HepG2 (cell line): Measurements from ENCODE around the gene SUSD2. TPM values are rescaled to one million over a fixed set of nuclear protein-coding genes. Genes with fewer than 3 reads are reported as not detected.

Experiments used
- ATAC-seq: fragments of 200-7000 bp; cut with Tn5 transposase; 3 replicates; pipeline ENCODE4 v1.9.1; 2020; ENCODE audit warnings: mild to moderate bottlenecking, moderate library complexity
- BruUV-seq: library from RNA; stranded (reverse); fragments of 400-500 nt; replicated peaks from 2 replicates; lab custom pipeline; 2021; lab: Mats Ljungman, UMichigan
- CTCF ChIA-PET: fragments of 300-600 bp; formaldehyde crosslinking; extraction: SDS; loops from one replicate; lab custom pipeline; 2021; ENCODE audit warnings: low total read pairs, inconsistent platforms, low intra/inter-chr PET ratio; lab: Yijun Ruan, JAX
- POLR2A ChIA-PET: fragments of 350-600 bp; sonication (Branson Sonifier 250); formaldehyde crosslinking; loops from one replicate; lab custom pipeline; 2020; ENCODE audit warnings: antibody characterized with exemption, inconsistent platforms; lab: Yijun Ruan, JAX
- DNase-seq: peaks from one replicate; pipeline ENCODE4 v3.0.0-alpha.2; 2015; ENCODE audit warnings: low spot score
- FAIRE-seq: peaks from 3 replicates; lab custom pipeline; 2011; peaks lifted over from hg19 to GRCh38; lab: Jason Lieb, UNC
- H2AFZ ChIP-seq: one replicate; pipeline ENCODE4 v1.6.1; 2011; ENCODE audit warnings: low read length, inconsistent platforms
- H3K27ac ChIP-seq: fragments of 300-600 bp; 3 replicates; pipeline ENCODE4 v1.8.0; 2011; ENCODE audit warnings: mixed run types, mild to moderate bottlenecking, mixed read lengths, low read length, inconsistent platforms; ENCODE audit not compliant: insufficient read depth; ENCODE audit errors: extremely low read length
- H3K27me3 ChIP-seq, 2 experiments: fragments of 200-600 bp in 1 of 2; 2 replicates in 1 of 2; 3 replicates in 1 of 2; pipeline versions ENCODE4 v1.6.0 to v1.8.0; 2011; ENCODE audit warnings: low read length in 2 of 2, mild to moderate bottlenecking in 2 of 2, moderate library complexity in 2 of 2, inconsistent platforms in 1 of 2; ENCODE audit not compliant: insufficient read depth in 2 of 2, control insufficient read depth in 1 of 2
- H3K36me3 ChIP-seq, 2 experiments: fragments of 200-600 bp in 1 of 2; replicated peaks in 1 of 2; 2 replicates in 1 of 2; 3 replicates in 1 of 2; pipeline versions ENCODE4 v1.5.1 to v1.8.0; 2011; ENCODE audit warnings: low read length in 2 of 2, inconsistent platforms in 1 of 2; ENCODE audit not compliant: insufficient read depth in 2 of 2, control insufficient read depth in 1 of 2
- H3K4me1 ChIP-seq: 2 replicates; pipeline ENCODE4 v1.5.1; 2012; ENCODE audit warnings: low read length, inconsistent platforms; ENCODE audit not compliant: insufficient read depth
- H3K4me2 ChIP-seq: 2 replicates; pipeline ENCODE4 v1.6.0; 2011; ENCODE audit warnings: low read depth, low read length, inconsistent platforms
- H3K4me3 ChIP-seq, 3 experiments: fragments of 200-600 bp in 1 of 3; sonication (generic), shearing (Covaris generic) in 1 of 3; replicated peaks in 1 of 3; 2 replicates each; pipeline ENCODE4 v1.5.1; 2011 to 2016; ENCODE audit warnings: low read length in 3 of 3, inconsistent platforms in 2 of 3, low read depth in 2 of 3, mild to moderate bottlenecking in 2 of 3, control low read depth in 1 of 3, mixed read lengths in 1 of 3; ENCODE audit not compliant: insufficient read depth in 1 of 3
- H3K79me2 ChIP-seq: one replicate; pipeline ENCODE4 v1.6.1; 2011; ENCODE audit warnings: low read length, inconsistent platforms; ENCODE audit not compliant: insufficient read depth
- H3K9ac ChIP-seq: 2 replicates; pipeline ENCODE4 v1.6.0; 2011; ENCODE audit warnings: mild to moderate bottlenecking, low read depth, low read length, inconsistent platforms; ENCODE audit not compliant: insufficient read depth
- H3K9me3 ChIP-seq: 2 replicates; pipeline ENCODE4 v1.5.1; 2012; ENCODE audit warnings: mild to moderate bottlenecking, low read length
- H4K20me1 ChIP-seq: 2 replicates; pipeline ENCODE4 v1.6.0; 2011; ENCODE audit warnings: inconsistent platforms, mild to moderate bottlenecking, low read length, moderate library complexity; ENCODE audit not compliant: insufficient read depth
- AGO2 ChIP-seq: fragments of 200-400 bp; formaldehyde crosslinking; optimal IDR thresholded peaks from 2 replicates; pipeline ENCODE3; 2017; ENCODE audit warnings: mild to moderate bottlenecking, low read depth, low read length, moderate library complexity
- CHD4 ChIP-seq: fragments of 200-600 bp; sonication (generic); IDR thresholded peaks from 2 replicates; pipeline ENCODE4 v1.7.0; 2017; ENCODE audit warnings: mild to moderate bottlenecking, low read length, borderline replicate concordance
- RBM22 ChIP-seq: fragments of 200-400 bp; formaldehyde crosslinking; optimal IDR thresholded peaks from 2 replicates; pipeline ENCODE3; 2017; ENCODE audit warnings: mild to moderate bottlenecking, low read length, moderate library complexity
- ZBTB3 ChIP-seq: sonication (generic); formaldehyde crosslinking; IDR thresholded peaks from 2 replicates; pipeline ENCODE4 v1.4.0; 2020; ENCODE audit warnings: low read depth, mild to moderate bottlenecking, moderate library complexity, missing genetic modification reagents, borderline replicate concordance
- ZBTB38 ChIP-seq: sonication (generic); formaldehyde crosslinking; IDR thresholded peaks from 2 replicates; pipeline ENCODE4 v1.5.1; 2020; ENCODE audit warnings: mild to moderate bottlenecking, missing genetic modification reagents
- ZNF383 ChIP-seq: sonication (generic); formaldehyde crosslinking; IDR thresholded peaks from 2 replicates; pipeline ENCODE4 v1.4.0; 2020; ENCODE audit warnings: missing genetic modification reagents, mild to moderate bottlenecking, borderline replicate concordance
- ZNF615 ChIP-seq: sonication (generic); formaldehyde crosslinking; IDR thresholded peaks from 2 replicates; pipeline ENCODE4 v1.5.0; 2020; ENCODE audit warnings: mild to moderate bottlenecking, missing genetic modification reagents, borderline replicate concordance
- ZSCAN31 ChIP-seq: sonication (generic); formaldehyde crosslinking; IDR thresholded peaks from 2 replicates; pipeline ENCODE4 v1.5.0; 2020; ENCODE audit warnings: low read depth, mild to moderate bottlenecking, missing genetic modification reagents
- WGBS: methylation state at CpG from one replicate; pipeline ENCODE4 v1.1.6; 2017; ENCODE audit warnings: low lambda C conversion rate; 5-methylcytosine and 5-hydroxymethylcytosine counted together
- in situ Hi-C: cut with HindIII; loops from 2 replicates; pipeline ENCODE4 v1.10.0; 2017; ENCODE audit warnings: low pct_unique_long_range_greater_than_20kb; ENCODE audit not compliant: extremely low pct_ligation_motif_present
- intact Hi-C: fragments of 100-400 bp; cut with micrococcal nuclease; formaldehyde crosslinking; loops from one replicate; pipeline ENCODE4 v1.10.0; 2022; ENCODE audit not compliant: unreplicated experiment
- polyA plus RNA-seq, 8 experiments: library from polyadenylated mRNA; depleted of rRNA in 3 of 8; stranded (reverse) in 7 of 8; unstranded in 1 of 8; fragments of >200 nt; fragmentation: Illumina TruSeq in 4 of 8; extraction: Trizol in 4 of 8; gene quantifications; 2 replicates each; pipeline versions ENCODE4 v1.2.1 to v1.2.3, GENCODE V29; 2011 to 2016; ENCODE audit warnings: low read depth in 4 of 8, missing spikeins in 1 of 8, mixed read lengths in 1 of 8; ENCODE audit not compliant: insufficient read depth in 1 of 8
- total RNA-seq, 5 experiments: library from RNA; depleted of rRNA; stranded (reverse); fragments of >200 nt; fragmentation: Illumina TruSeq; extraction: Trizol; gene quantifications; 2 replicates each; pipeline ENCODE4 v1.2.3, GENCODE V29; 2016; ENCODE audit warnings: low read depth in 1 of 5
- TF ChIP-seq, protein P1 (sequence below): sonication (generic); formaldehyde crosslinking; conservative IDR thresholded peaks from 2 replicates; pipeline ENCODE4 v1.8.0; 2022; ENCODE audit warnings: low read depth, missing genetic modification reagents

The SUSD2 gene
- total and polyA plus RNA-seq, 2 of the 13 experiments (the other 11 are each of a cell fraction or from before 2014, with no cell fraction given) = 2.1 to 11.0 TPM

DNA sequence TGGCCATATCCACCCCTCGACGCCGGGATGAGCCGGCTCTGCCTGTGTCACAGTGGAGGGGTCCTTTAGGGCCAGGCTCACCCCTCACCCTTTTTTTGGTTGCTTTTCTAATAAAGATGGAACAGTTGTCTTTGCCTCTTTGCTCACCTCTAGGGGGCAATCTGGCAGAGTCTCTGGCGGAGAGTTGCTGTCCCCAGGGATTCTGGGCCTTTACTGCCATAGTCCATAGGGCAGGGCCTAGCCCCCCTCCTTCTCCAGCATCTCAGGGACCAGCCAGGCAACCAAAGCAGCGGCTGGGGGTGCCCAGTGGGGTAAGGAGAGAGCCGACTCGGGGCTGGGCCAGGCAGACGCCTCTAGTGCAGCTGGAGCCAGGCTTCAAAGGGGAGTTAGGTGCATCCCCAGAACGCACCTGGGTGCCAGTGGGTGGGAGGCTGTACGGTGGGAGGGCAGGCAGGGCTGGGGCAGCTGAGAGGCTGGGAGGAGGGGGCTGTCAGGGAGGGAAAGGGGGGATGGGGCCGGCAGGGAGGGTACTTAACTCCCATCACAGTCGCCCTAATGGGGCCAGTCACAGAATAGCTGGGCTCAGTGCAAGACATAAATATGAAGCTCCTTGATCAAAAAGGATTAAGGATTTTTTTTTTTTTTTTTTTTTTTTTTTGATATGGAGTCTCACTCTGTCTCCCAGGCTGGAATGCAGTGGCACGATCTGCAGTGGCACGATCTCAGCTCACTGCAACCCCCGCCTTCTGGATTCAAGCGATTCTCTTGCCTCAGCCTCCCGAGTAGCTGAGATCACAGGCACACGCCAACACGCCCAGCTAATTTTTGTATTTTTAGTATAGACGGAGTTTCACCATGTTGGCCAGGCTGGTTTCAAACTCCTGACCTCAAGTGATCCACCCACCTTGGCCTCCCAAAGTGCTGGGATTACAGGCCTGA, 2.5 kb upstream of the SUSD2 start (continued):
- TF ChIP-seq, protein P1, sequence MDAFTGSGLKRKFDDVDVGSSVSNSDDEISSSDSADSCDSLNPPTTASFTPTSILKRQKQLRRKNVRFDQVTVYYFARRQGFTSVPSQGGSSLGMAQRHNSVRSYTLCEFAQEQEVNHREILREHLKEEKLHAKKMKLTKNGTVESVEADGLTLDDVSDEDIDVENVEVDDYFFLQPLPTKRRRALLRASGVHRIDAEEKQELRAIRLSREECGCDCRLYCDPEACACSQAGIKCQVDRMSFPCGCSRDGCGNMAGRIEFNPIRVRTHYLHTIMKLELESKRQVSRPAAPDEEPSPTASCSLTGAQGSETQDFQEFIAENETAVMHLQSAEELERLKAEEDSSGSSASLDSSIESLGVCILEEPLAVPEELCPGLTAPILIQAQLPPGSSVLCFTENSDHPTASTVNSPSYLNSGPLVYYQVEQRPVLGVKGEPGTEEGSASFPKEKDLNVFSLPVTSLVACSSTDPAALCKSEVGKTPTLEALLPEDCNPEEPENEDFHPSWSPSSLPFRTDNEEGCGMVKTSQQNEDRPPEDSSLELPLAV (CRISPR knock-in tag) = no peak
- TF ChIP-seq ZNF383 (CRISPR knock-in tag) (no peak), AGO2 (peak; percentile 46), ZBTB3 (no peak)
- TF ChIP-seq, all 625 proteins: peak for 5

DNA sequence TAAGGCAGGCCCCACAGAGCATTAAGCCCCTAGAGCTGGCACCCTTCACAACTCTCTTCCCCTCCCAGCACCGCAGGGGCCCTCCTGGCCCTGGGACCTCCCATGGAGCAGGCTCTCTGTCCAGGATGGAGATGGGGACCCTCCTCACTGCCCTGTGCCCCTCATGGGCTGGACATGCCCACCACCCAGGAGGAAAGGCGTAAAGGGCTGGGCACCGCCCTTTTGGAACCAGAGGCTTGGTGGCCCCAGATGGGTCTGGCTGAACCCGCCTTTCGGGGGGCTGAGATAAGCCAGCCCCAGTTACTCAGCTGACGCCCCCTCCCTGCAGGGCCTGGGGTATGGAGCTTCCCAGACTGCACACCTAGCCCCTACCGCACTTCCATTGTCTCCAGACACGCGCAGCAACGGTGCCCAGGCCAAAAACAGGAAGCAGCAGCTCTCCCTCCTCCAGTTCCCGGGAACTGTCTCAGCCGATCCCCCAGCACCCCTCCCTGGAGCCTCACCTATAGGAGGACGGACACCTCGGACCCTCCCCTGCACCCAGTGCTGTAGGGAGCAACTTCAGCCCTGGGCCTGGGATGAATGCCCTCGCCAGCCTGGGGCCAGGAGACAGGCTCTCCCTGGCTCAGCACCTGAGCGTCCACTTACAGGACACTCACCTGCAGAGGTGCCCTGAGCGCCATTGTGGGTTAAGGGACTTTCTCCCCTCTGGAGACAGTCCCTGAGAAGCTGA, 1.6 kb upstream of the SUSD2 start:
- peaks cover 4% of the 10 kb centered on the region; the same call in 1 of the 2 replicates for H4K20me1 ChIP-seq
- H3K4me1 ChIP-seq = peaks cover 23% of the 10 kb centered on the region
- no peak for TF ChIP-seq ZNF615
- TF ChIP-seq AGO2 = peak; percentile 81
- TF ChIP-seq, protein P1 (CRISPR knock-in tag) = no peak
- no peak for TF ChIP-seq CHD4
- peak; percentile 93 for TF ChIP-seq RBM22
- TF ChIP-seq ZSCAN31 (CRISPR knock-in tag) = no peak
- no peak for TF ChIP-seq ZBTB38 (CRISPR knock-in tag)
- in situ Hi-C loops (no loop called here), intact Hi-C loops (no loop called here)
- no peak for DNase-seq
- no peak overlapping the region for H3K4me3 ChIP-seq
- ATAC-seq = no peak
- H3K36me3 ChIP-seq = peaks cover 4 to 17% of the 10 kb centered on the region in 2 experiments; a peak in 3 of 5 replicates
- H3K79me2 ChIP-seq = no peaks in the 10 kb centered on the region
- no peaks in the 10 kb centered on the region for H3K27me3 ChIP-seq
- no peak for FAIRE-seq
- H3K27ac ChIP-seq = no peak overlapping the region
- 90% methylated on average over 8 of the region's 17 CpGs for WGBS
- H3K9me3 ChIP-seq = no peaks in the 10 kb centered on the region
- BruUV-seq = no TSS peak
- H3K9ac ChIP-seq = no peak overlapping the region
- POLR2A ChIA-PET = no interaction called here
- CTCF ChIA-PET = no interaction called here
- H3K4me2 ChIP-seq = no peak overlapping the region
- no peak overlapping the region for H2AFZ ChIP-seq
